ENCODE results near the gene C9. TPM values are rescaled to one million over a fixed set of nuclear protein-coding genes. Genes with fewer than 3 reads are reported as not detected.
"Not testable (repeated sequence)": the region's sequence is repeated elsewhere in the genome, so short reads cannot be mapped to it uniquely, and the experiment has no call there.

Gene C9
- total RNA-seq, 6 experiments from 2014 or later, result 0.07 to 0.17 TPM; not detected in 4

GRCh38 chr5:39249069-39249468 is 115.2 kb downstream of the C9 start:
- H3K27me3 Mint-ChIP-seq (ENCODE audit: insufficient read depth), result no peaks in the 10 kb centered on the region; the same call in 1 of the 2 replicates
- TF ChIP-seq CTCF (IDR thresholded peaks at IDR 0.05), result 0 out of 2 replicates have a peak, but pooled peaks have one; percentile 19
- no peak for DNase-seq
- H3K27ac Mint-ChIP-seq, result no peak overlapping the region
- peaks cover 14% of the 10 kb centered on the region for H3K4me1 Mint-ChIP-seq (ENCODE audit: low read depth)
- H3K36me3 Mint-ChIP-seq (ENCODE audit: low read depth), result no peaks in the 10 kb centered on the region
- H3K4me3 Mint-ChIP-seq, result no peak overlapping the region
- no peaks in the 10 kb centered on the region for H3K9me3 Mint-ChIP-seq

DNA sequence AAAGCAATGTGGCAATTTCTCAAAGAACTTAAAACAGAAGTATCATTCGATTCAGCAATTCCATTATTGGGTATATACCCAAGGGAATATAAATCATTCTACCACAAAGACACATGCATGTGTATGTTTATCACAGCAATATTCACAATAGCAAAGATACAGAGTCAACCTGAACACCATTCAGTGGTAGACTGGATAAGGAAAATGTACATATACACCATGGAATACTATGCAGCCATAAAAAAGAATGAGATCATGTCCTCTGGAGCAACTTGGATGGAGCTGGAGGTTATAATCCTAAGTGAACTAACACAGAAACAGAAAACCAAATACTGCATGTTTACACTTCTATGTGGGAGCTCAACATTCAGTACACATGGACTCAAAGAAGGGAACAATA is 123.5 kb downstream of the C9 start:
- no peak overlapping the region for H3K4me3 Mint-ChIP-seq
- TF ChIP-seq CTCF (IDR thresholded peaks at IDR 0.05), result no peak
- DNase-seq, result no peak
- no peak overlapping the region for H3K27ac Mint-ChIP-seq
- peaks cover 6% of the 10 kb centered on the region; the same call in 1 of the 2 replicates for H3K36me3 Mint-ChIP-seq (ENCODE audit: low read depth)
- H3K27me3 Mint-ChIP-seq (ENCODE audit: insufficient read depth), result peaks cover 3% of the 10 kb centered on the region
- H3K4me1 Mint-ChIP-seq (ENCODE audit: low read depth), result no peaks in the 10 kb centered on the region
- peaks cover 4% of the 10 kb centered on the region; the same call in 1 of the 2 replicates for H3K9me3 Mint-ChIP-seq

- no peak overlapping the region for H3K4me3 Mint-ChIP-seq
- DNase-seq, result no peak
- H3K27me3 Mint-ChIP-seq (ENCODE audit: insufficient read depth), result peaks cover 3% of the 10 kb centered on the region
- no peaks in the 10 kb centered on the region for H3K4me1 Mint-ChIP-seq (ENCODE audit: low read depth)
- no peak overlapping the region for H3K27ac Mint-ChIP-seq
- no peak for TF ChIP-seq CTCF (IDR thresholded peaks at IDR 0.05)
- peaks cover 6% of the 10 kb centered on the region; the same call in 1 of the 2 replicates for H3K36me3 Mint-ChIP-seq (ENCODE audit: low read depth)
- H3K9me3 Mint-ChIP-seq, result peaks cover 4% of the 10 kb centered on the region; the same call in 1 of the 2 replicates
Measured at GRCh38 chr5:39238366-39239105, 125.8 kb downstream of the C9 start.

- Mint-ChIP-seq H3K36me3 (ENCODE audit: low read depth) (peaks cover 6% of the 10 kb centered on the region; the same call in 1 of the 2 replicates), H3K27ac (no peak overlapping the region), H3K27me3 (ENCODE audit: insufficient read depth) (peaks cover 3% of the 10 kb centered on the region), H3K4me3 (no peak overlapping the region), H3K9me3 (peaks cover 4% of the 10 kb centered on the region; the same call in 1 of the 2 replicates), H3K4me1 (ENCODE audit: low read depth) (peaks cover 4% of the 10 kb centered on the region; the same call in 1 of the 2 replicates)
- no peak for TF ChIP-seq CTCF (IDR thresholded peaks at IDR 0.05)
- DNase-seq, result no peak
Measured at GRCh38 chr5:39236718-39237117, 127.6 kb downstream of the C9 start.

DNA sequence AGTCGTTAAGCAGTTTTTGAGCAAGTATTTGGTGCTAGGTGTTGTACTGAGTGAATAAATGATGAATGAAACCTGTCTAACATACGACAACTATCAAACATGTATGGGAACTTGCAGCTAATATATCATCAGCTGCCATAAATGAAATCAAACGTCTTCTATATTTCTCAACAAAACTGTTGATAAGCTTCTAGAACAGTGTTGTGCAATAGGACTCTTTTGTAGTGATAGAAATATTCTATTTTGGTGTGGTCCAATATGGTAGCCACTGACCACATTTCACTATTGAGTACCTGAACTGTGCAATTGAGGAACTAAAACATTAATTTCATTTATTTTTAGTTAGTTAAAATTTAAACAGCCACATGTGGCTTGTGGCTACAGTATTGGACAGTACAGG is 128.6 kb downstream of the C9 start:
- Mint-ChIP-seq H3K36me3 (ENCODE audit: low read depth) (peaks cover 5% of the 10 kb centered on the region; the same call in 1 of the 2 replicates), H3K4me1 (ENCODE audit: low read depth) (peaks cover 6% of the 10 kb centered on the region; the same call in 1 of the 2 replicates), H3K9me3 (peaks cover 4% of the 10 kb centered on the region; the same call in 1 of the 2 replicates)

DNA sequence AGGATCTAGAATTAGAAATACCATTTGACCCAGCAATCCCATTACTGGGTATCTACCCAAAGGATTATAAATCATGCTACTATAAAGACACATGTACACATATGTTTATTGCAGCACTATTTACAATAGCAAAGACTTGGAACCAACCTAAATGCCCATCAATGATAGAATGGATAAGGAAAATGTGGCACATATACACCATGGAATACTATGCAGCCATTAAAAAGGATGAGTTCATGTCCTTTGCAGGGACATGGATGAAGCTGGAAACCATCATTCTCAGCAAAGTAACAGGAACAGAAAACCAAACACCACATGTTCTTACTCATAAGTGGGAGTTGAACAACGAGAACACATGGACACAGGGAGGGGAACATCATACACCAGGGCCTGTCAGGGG is 129.8 kb downstream of the C9 start:
- not testable (repeated sequence) for H3K36me3 Mint-ChIP-seq (ENCODE audit: low read depth); DNase-seq; H3K4me3 Mint-ChIP-seq; H3K4me1 Mint-ChIP-seq (ENCODE audit: low read depth); H3K27ac Mint-ChIP-seq; H3K9me3 Mint-ChIP-seq; H3K27me3 Mint-ChIP-seq (ENCODE audit: insufficient read depth)

More for the DNA sequence above, 128.6 kb downstream of the C9 start:
- H3K27me3 Mint-ChIP-seq (ENCODE audit: insufficient read depth), result peaks cover 3% of the 10 kb centered on the region
- no peak overlapping the region for H3K4me3 Mint-ChIP-seq
- no peak overlapping the region for H3K27ac Mint-ChIP-seq
- no peak for TF ChIP-seq CTCF (IDR thresholded peaks at IDR 0.05)
- DNase-seq, result no peak
